Common myeloid progenitor, CD34-positive (primary cell): ENCODE results near the gene FAM181B.

Experiments used
- CTCF ChIA-PET: fragments of 350-600 bp; sonication (Branson Sonifier 250); formaldehyde crosslinking; loops from one replicate; lab custom pipeline; 2021; ENCODE audit warnings: antibody characterized with exemption; lab: Charles Lee
- POLR2A ChIA-PET: fragments of 350-600 bp; sonication (Branson Sonifier 250); formaldehyde crosslinking; loops from one replicate; lab custom pipeline; 2021; ENCODE audit warnings: antibody characterized with exemption; lab: Charles Lee
- DNase-seq, 3 donors: peaks; one replicate each; pipeline versions ENCODE4 v3.0.0 to v3.0.0-alpha.2; 2013
- H3K27ac ChIP-seq, 2 experiments: 1 replicate in 1 of 2; 2 replicates in 1 of 2; pipeline ENCODE4 v1.7.0; 2013; ENCODE audit warnings: inconsistent platforms in 2 of 2, low read length in 2 of 2, mild to moderate bottlenecking in 2 of 2, low read depth in 1 of 2, moderate library complexity in 1 of 2; ENCODE audit not compliant: severe bottlenecking in 2 of 2, insufficient read depth in 1 of 2, poor library complexity in 1 of 2
- H3K27me3 ChIP-seq, 5 experiments: replicated peaks in 2 of 5; 1 replicate in 3 of 5; 2 replicates in 2 of 5; pipeline versions ENCODE4 v1.6.1 to v1.7.0; 2013; ENCODE audit warnings: low read length in 4 of 5, mild to moderate bottlenecking in 2 of 5, moderate library complexity in 2 of 5, inconsistent platforms in 1 of 5; ENCODE audit not compliant: insufficient read depth in 5 of 5, control insufficient read depth in 4 of 5
- H3K36me3 ChIP-seq, 4 experiments: 1 replicate in 2 of 4; 2 replicates in 2 of 4; pipeline versions ENCODE4 v1.6.1 to v1.7.0; 2013; ENCODE audit warnings: low read length in 3 of 4, control low read depth in 1 of 4, mild to moderate bottlenecking in 1 of 4; ENCODE audit not compliant: control insufficient read depth in 4 of 4, insufficient read depth in 4 of 4
- H3K4me1 ChIP-seq, 4 experiments: 1 replicate in 3 of 4; 2 replicates in 1 of 4; pipeline versions ENCODE4 v1.6.1 to v1.7.1; 2013; ENCODE audit warnings: low read length in 3 of 4, mild to moderate bottlenecking in 3 of 4, control low read depth in 1 of 4, inconsistent platforms in 1 of 4, moderate library complexity in 1 of 4; ENCODE audit not compliant: control insufficient read depth in 4 of 4, insufficient read depth in 4 of 4; ENCODE audit errors: control extremely low read depth in 1 of 4
- H3K4me3 ChIP-seq, 7 experiments: 1 replicate in 4 of 7; 2 replicates in 3 of 7; pipeline versions ENCODE4 v1.5.1 to v1.7.0; 2013; ENCODE audit warnings: mild to moderate bottlenecking in 7 of 7, low read length in 6 of 7, moderate library complexity in 6 of 7, inconsistent platforms in 2 of 7, low read depth in 2 of 7, control low read depth in 1 of 7; ENCODE audit not compliant: insufficient read depth in 4 of 7, control insufficient read depth in 1 of 7; ENCODE audit errors: extremely low read depth in 1 of 7
- H3K9me3 ChIP-seq, 5 experiments: 1 replicate in 4 of 5; 2 replicates in 1 of 5; pipeline versions ENCODE4 v1.6.1 to v1.7.1; 2013; ENCODE audit warnings: low read length in 4 of 5, mild to moderate bottlenecking in 2 of 5, inconsistent platforms in 1 of 5, low read depth in 1 of 5, moderate library complexity in 1 of 5; ENCODE audit not compliant: control insufficient read depth in 4 of 5, insufficient read depth in 2 of 5; ENCODE audit errors: control extremely low read depth in 1 of 5
- WGBS: methylation state at CpG from one replicate; pipeline ENCODE4 v1.1.5; 2013; ENCODE audit not compliant: insufficient coverage; 5-methylcytosine and 5-hydroxymethylcytosine counted together

The FAM181B gene

GRCh38 chr11:82771781-82772180, 38.1 kb upstream of the FAM181B start:
- H3K4me3 ChIP-seq: no peak overlapping the region
- no peaks in the 10 kb centered on the region for H3K36me3 ChIP-seq
- no peaks in the 10 kb centered on the region for H3K27me3 ChIP-seq
- H3K27ac ChIP-seq: no peak overlapping the region
- no peak for DNase-seq
- CTCF ChIA-PET: no interaction called here
- no CpG with 5 or more reads among the region's 4 CpGs for WGBS
- no peaks in the 10 kb centered on the region for H3K4me1 ChIP-seq
- H3K9me3 ChIP-seq: peaks cover 0 to 6% (median 3%) of the 10 kb centered on the region in 5 experiments
- POLR2A ChIA-PET: no interaction called here

GRCh38 chr11:82767123-82767522, 33.5 kb upstream of the FAM181B start:
- no peak for DNase-seq
- peaks cover 0 to 2% (median 0%) of the 10 kb centered on the region in 4 experiments for H3K4me1 ChIP-seq
- no peak overlapping the region for H3K27ac ChIP-seq
- CTCF ChIA-PET: no interaction called here
- H3K36me3 ChIP-seq: no peaks in the 10 kb centered on the region
- POLR2A ChIA-PET: no interaction called here
- WGBS: 100% methylated on average over 1 of the region's 1 CpG
- no peaks in the 10 kb centered on the region for H3K27me3 ChIP-seq
- H3K4me3 ChIP-seq: no peak overlapping the region
- no peaks in the 10 kb centered on the region for H3K9me3 ChIP-seq

GRCh38 chr11:82765466-82766034, 31.9 kb upstream of the FAM181B start:
- Histone ChIP-seq H3K27me3 (no peaks in the 10 kb centered on the region), H3K4me3 (no peak overlapping the region), H3K9me3 (no peaks in the 10 kb centered on the region), H3K27ac (no peak overlapping the region), H3K4me1 (peaks cover 0 to 2% (median 0%) of the 10 kb centered on the region in 4 experiments), H3K36me3 (no peaks in the 10 kb centered on the region)
- CTCF ChIA-PET: no interaction called here
- POLR2A ChIA-PET: no interaction called here
- DNase-seq: peak in 2 of 3 donors; percentile 19 to 35
- 93% methylated on average over 2 of the region's 11 CpGs for WGBS

- no peaks in the 10 kb centered on the region for H3K27me3 ChIP-seq
- POLR2A ChIA-PET: interaction anchor here (0.7 kb wide), 1 partner anchor 259 kb away, joined by 5 read pairs; no protein-coding TSS in a partner anchor
- H3K27ac ChIP-seq: no peak overlapping the region
- H3K36me3 ChIP-seq: no peaks in the 10 kb centered on the region
- no peak overlapping the region for H3K4me3 ChIP-seq
- H3K9me3 ChIP-seq: no peaks in the 10 kb centered on the region
- DNase-seq: no peak
- H3K4me1 ChIP-seq: peaks cover 0 to 2% (median 0%) of the 10 kb centered on the region in 4 experiments
- CTCF ChIA-PET: interaction anchor here (0.6 to 1.5 kb wide), 4 partner anchors 9 to 46 kb away, joined by 3 to 5 read pairs (median 3); no protein-coding TSS in a partner anchor
- WGBS: 100% methylated on average over 1 of the region's 1 CpG
These were observed 29.5 kb upstream of the FAM181B start for GRCh38 chr11:82763167-82763566.

- Histone ChIP-seq H3K36me3 (no peaks in the 10 kb centered on the region), H3K27me3 (peaks cover 0 to 2% (median 0%) of the 10 kb centered on the region in 5 experiments), H3K27ac (no peak overlapping the region), H3K4me1 (peaks cover 0 to 6% (median 0%) of the 10 kb centered on the region in 4 experiments), H3K9me3 (no peaks in the 10 kb centered on the region), H3K4me3 (no peak overlapping the region)
- 88% methylated on average over 1 of the region's 3 CpGs for WGBS
- CTCF ChIA-PET: no interaction called here
- no peak for DNase-seq
- POLR2A ChIA-PET: no interaction called here
These were observed 26.0 kb upstream of the FAM181B start for GRCh38 chr11:82759649-82760048.

- POLR2A ChIA-PET: no interaction called here
- Histone ChIP-seq H3K36me3 (no peaks in the 10 kb centered on the region), H3K4me1 (peaks cover 0 to 6% (median 0%) of the 10 kb centered on the region in 4 experiments), H3K9me3 (no peaks in the 10 kb centered on the region), H3K4me3 (peak overlapping the region in 1 of 7 experiments; percentile 29), H3K27me3 (peaks cover 0 to 2% (median 0%) of the 10 kb centered on the region in 5 experiments), H3K27ac (no peak overlapping the region)
- peak in 2 of 3 donors; percentile 5 to 13 for DNase-seq
- CTCF ChIA-PET: interaction anchor here (1.3 to 1.8 kb wide), 3 partner anchors 18 to 110 kb away, joined by 3 to 4 read pairs (median 3); no protein-coding TSS in a partner anchor
- WGBS: 67% methylated on average over 1 of the region's 3 CpGs
These were observed 24.1 kb upstream of the FAM181B start for GRCh38 chr11:82757660-82758357.
